DOHH2 (cell line): Measurements from ENCODE around the gene EGFLAM.

ENCODE experiments used
- H3F3A ChIP-seq: fragments of 200-600 bp; sonication (generic), shearing (Covaris generic); 2 replicates; pipeline ENCODE4 v1.6.0; 2016; ENCODE audit warnings: antibody characterized with exemption, mild to moderate bottlenecking; ENCODE audit not compliant: control insufficient read depth, insufficient read depth
- H3K27ac ChIP-seq: fragments of 200-600 bp; sonication (generic); 2 replicates; pipeline ENCODE4 v1.5.1; 2014; ENCODE audit warnings: low read depth, mild to moderate bottlenecking, low read length, moderate library complexity
- H3K27me3 ChIP-seq: fragments of 200-600 bp; sonication (generic); 2 replicates; pipeline ENCODE4 v1.6.1; 2014; ENCODE audit warnings: mild to moderate bottlenecking, low read length, mixed read lengths; ENCODE audit not compliant: control insufficient read depth
- H3K36me3 ChIP-seq: fragments of 200-600 bp; sonication (generic); 2 replicates; pipeline ENCODE4 v1.6.1; 2014; ENCODE audit warnings: mild to moderate bottlenecking, low read length, moderate library complexity, mixed read lengths; ENCODE audit not compliant: control insufficient read depth
- H3K4me1 ChIP-seq: fragments of 200-600 bp; sonication (generic); 2 replicates; pipeline ENCODE4 v1.6.1; 2014; ENCODE audit warnings: mild to moderate bottlenecking, low read length, mixed read lengths; ENCODE audit not compliant: control insufficient read depth
- H3K4me2 ChIP-seq: fragments of 200-600 bp; sonication (generic); 2 replicates; pipeline ENCODE4 v1.6.0; 2014; ENCODE audit warnings: mild to moderate bottlenecking, low read length, moderate library complexity
- H3K4me3 ChIP-seq: fragments of 200-600 bp; sonication (generic); 2 replicates; pipeline ENCODE4 v1.5.1; 2014; ENCODE audit warnings: mild to moderate bottlenecking, low read length, mixed read lengths
- H3K79me2 ChIP-seq: fragments of 200-600 bp; sonication (generic); 2 replicates; pipeline ENCODE4 v1.6.1; 2014; ENCODE audit warnings: mild to moderate bottlenecking, low read length, mixed read lengths; ENCODE audit not compliant: control insufficient read depth
- H3K9me2 ChIP-seq: fragments of 200-600 bp; sonication (generic); replicated peaks from 2 replicates; pipeline ENCODE4 v1.6.1; 2014; ENCODE audit warnings: mild to moderate bottlenecking, low read length, mixed read lengths; ENCODE audit not compliant: control insufficient read depth
- H3K9me3 ChIP-seq: fragments of 200-600 bp; sonication (generic); 2 replicates; pipeline ENCODE4 v1.6.1; 2014; ENCODE audit warnings: antibody characterized with exemption, low read length, mixed read lengths; ENCODE audit not compliant: control insufficient read depth, insufficient read depth
- H4K20me1 ChIP-seq: fragments of 200-600 bp; sonication (generic); 2 replicates; pipeline ENCODE4 v1.6.0; 2014; ENCODE audit warnings: low read depth, mild to moderate bottlenecking, antibody characterized with exemption, low read length, moderate library complexity; ENCODE audit not compliant: control insufficient read depth, insufficient read depth
- CTCF ChIP-seq: fragments of 200-600 bp; sonication (generic); IDR thresholded peaks from one replicate; pipeline ENCODE4 v1.5.1; 2014; ENCODE audit warnings: antibody characterized with exemption, mild to moderate bottlenecking, low read depth, low read length; ENCODE audit not compliant: poor library complexity, severe bottlenecking
- EZH2phosphoT487 ChIP-seq: fragments of 200-600 bp; sonication (generic); IDR thresholded peaks from 2 replicates; pipeline ENCODE4 v1.6.1; 2017; ENCODE audit warnings: borderline replicate concordance, mild to moderate bottlenecking, antibody characterized with exemption, low read length, moderate library complexity, mixed read lengths

EGFLAM gene

GRCh38 chr5:38297830-38298608 lies 39.7 kb downstream of the EGFLAM start:
- Histone ChIP-seq H3K79me2 (no peaks in the 10 kb centered on the region), H3K9me2 (no peaks in the 10 kb centered on the region), H4K20me1 (no peaks in the 10 kb centered on the region), H3F3A (no peaks in the 10 kb centered on the region), H3K9me3 (no peaks in the 10 kb centered on the region), H3K27me3 (no peaks in the 10 kb centered on the region), H3K4me3 (no peak overlapping the region), H3K4me1 (no peaks in the 10 kb centered on the region), H3K27ac (no peak overlapping the region), H3K4me2 (no peak overlapping the region), H3K36me3 (no peaks in the 10 kb centered on the region)
- TF ChIP-seq CTCF (no peak), EZH2phosphoT487 (no peak)

DNA sequence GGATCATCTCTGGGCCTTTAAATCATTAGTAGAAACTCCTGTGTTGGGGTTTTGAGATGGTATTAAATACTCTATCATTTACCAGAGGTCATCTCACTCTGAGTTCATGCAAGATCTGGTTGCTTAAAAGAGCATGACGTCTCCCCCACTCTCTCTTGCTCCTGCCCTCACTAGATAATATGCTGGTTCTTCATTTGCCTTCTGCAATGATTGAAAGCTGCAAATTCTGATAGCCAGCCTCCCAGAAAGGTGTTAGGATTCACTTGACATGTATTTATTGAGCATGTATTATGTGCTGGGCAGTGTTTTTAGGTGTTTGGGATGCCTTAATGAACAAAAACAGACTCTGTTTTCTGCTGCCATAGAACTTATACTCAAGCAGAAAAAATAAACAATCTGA lies 41.2 kb downstream of the EGFLAM start:
- H3K79me2 ChIP-seq = no peaks in the 10 kb centered on the region
- TF ChIP-seq CTCF (no peak), EZH2phosphoT487 (no peak)
- H3K36me3 ChIP-seq = no peaks in the 10 kb centered on the region
- H3K27me3 ChIP-seq = no peaks in the 10 kb centered on the region
- no peaks in the 10 kb centered on the region for H3K9me3 ChIP-seq
- no peaks in the 10 kb centered on the region for H3K9me2 ChIP-seq
- no peak overlapping the region for H3K27ac ChIP-seq
- no peaks in the 10 kb centered on the region for H4K20me1 ChIP-seq
- no peaks in the 10 kb centered on the region for H3F3A ChIP-seq
- H3K4me1 ChIP-seq = no peaks in the 10 kb centered on the region
- no peak overlapping the region for H3K4me2 ChIP-seq
- no peak overlapping the region for H3K4me3 ChIP-seq

- Histone ChIP-seq H3K36me3 (no peaks in the 10 kb centered on the region), H3K4me2 (no peak overlapping the region), H3F3A (no peaks in the 10 kb centered on the region), H3K27ac (no peak overlapping the region), H3K9me2 (no peaks in the 10 kb centered on the region), H3K4me1 (no peaks in the 10 kb centered on the region), H3K27me3 (no peaks in the 10 kb centered on the region), H3K9me3 (peaks cover 6% of the 10 kb centered on the region), H3K79me2 (no peaks in the 10 kb centered on the region), H3K4me3 (no peak overlapping the region), H4K20me1 (no peaks in the 10 kb centered on the region)
- TF ChIP-seq CTCF (no peak), EZH2phosphoT487 (no peak)
These were observed 46.8 kb downstream of the EGFLAM start for GRCh38 chr5:38305148-38305547.
